ENCODE measurements around the gene CDH3. TPM values are rescaled to one million over a fixed set of nuclear protein-coding genes. Genes with fewer than 3 reads are reported as not detected.

Gene CDH3
- total and polyA plus RNA-seq, 2 of the 8 experiments (the other 6 are each of a cell fraction or from before 2014, with no cell fraction given): 146 to 171 TPM

DNA sequence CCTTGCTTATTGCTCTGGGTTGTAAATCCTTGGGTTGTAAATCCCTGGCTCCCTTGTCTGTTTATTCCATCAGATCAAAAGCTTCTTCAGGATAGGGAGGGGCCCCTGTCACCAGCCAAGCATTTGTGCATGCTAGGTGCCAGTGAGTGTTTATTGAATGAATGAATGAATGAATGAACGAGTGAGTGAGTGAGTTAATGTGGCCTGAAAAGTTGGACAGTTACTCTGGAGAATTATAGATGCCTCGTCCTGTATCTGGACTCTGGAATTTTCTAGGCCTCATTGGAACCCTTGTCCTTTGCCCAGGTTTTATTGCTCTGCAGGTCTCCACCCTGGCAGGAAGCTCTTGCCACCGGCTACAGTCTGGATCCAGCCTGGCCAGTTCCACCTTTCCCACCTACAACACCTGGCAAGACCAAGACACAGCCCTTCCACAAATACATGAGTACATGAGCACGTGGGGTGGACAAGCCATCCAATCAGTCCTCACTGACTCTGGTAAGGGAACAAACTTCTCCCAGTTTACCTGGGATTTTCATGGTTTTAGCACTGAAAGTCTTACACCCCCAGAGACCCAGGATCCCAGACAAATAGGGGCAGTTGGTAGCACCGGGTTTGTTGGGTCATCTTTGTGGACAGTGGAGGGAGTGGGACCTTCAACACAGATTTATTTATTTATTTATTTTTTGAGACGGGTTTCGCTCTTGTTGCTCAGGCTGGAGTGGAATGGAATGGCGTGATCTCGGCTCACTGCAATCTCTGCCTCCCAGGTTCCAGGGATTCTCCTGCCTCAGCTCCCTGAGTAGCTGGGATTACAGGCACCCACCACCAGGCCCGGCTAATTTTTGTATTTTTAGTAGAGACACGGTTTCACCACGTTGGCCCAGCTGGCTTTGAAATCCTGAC lies 77.3 kb downstream of the CDH3 start:
- H4K20me1 ChIP-seq (replicated peaks in 1 of 2; ENCODE audit: control insufficient read depth in 1 of 2, insufficient read depth in 2 of 2, low read length in 2 of 2): no peaks in the 10 kb centered on the region
- H3K79me1 ChIP-seq (ENCODE audit: low read depth, low read length): no peaks in the 10 kb centered on the region
- H3K27me3 ChIP-seq (replicated peaks in 1 of 4; ENCODE audit: control insufficient read depth in 3 of 4, extremely low read depth in 1 of 4, insufficient read depth in 3 of 4, low read length in 3 of 4): no peaks in the 10 kb centered on the region
- no peak overlapping the region for H3K27ac ChIP-seq (ENCODE audit: low read depth, low read length)
- H4K8ac ChIP-seq (ENCODE audit: extremely low read depth, insufficient read depth, low read length): no peak overlapping the region
- no peak overlapping the region for H2BK5ac ChIP-seq (ENCODE audit: low read depth, low read length)
- no peak overlapping the region for H3K23ac ChIP-seq (ENCODE audit: insufficient read length)
- H3K36me3 ChIP-seq (ENCODE audit: control insufficient read depth in 2 of 4, insufficient read depth in 4 of 4, low read length in 3 of 4): no peaks in the 10 kb centered on the region
- WGBS, 2 experiments (ENCODE audit: extremely low coverage in 1 of 2, insufficient coverage in 1 of 2, insufficient read length in 1 of 2, insufficient replicate concordance in 2 of 2, low coverage in 1 of 2, low lambda C conversion rate in 2 of 2, missing lambda C conversion rate in 1 of 2): 91% methylated on average over 12 of the region's 12 CpGs; no CpG with 5 or more reads in 1 of the 2 experiments
- no peak overlapping the region for H3K4ac ChIP-seq (replicated peaks; ENCODE audit: insufficient read length, low read depth, low read length)
- no peak overlapping the region for H3K18ac ChIP-seq (ENCODE audit: extremely low read depth, low read length)
- no peak overlapping the region for H3K4me3 ChIP-seq (ENCODE audit: extremely low read depth in 1 of 4, insufficient read depth in 2 of 4, low read depth in 3 of 4, low read length in 4 of 4)
- no peak for FAIRE-seq
- POLR2A ChIA-PET (ENCODE audit: partially characterized antibody): interaction anchor here (0.8 to 1.0 kb wide), 4 partner anchors 9 to 16 kb away, joined by 3 read pairs; partner anchors contain the start of gene CDH1
- H2AK5ac ChIP-seq (ENCODE audit: low read depth, low read length): no peak overlapping the region; the same call in 1 of the 2 replicates
- TF ChIP-seq SIN3A (conservative IDR thresholded peaks at IDR 0.05 in 1 of 2, IDR thresholded peaks at IDR 0.05 in 1 of 2; ENCODE audit: low read depth in 1 of 2, low read length in 2 of 2): no peak
- no peak overlapping the region for H2AFZ ChIP-seq (ENCODE audit: low read length)
- no peak overlapping the region for H3K14ac ChIP-seq (ENCODE audit: insufficient read length)
- CTCF ChIA-PET (ENCODE audit: partially characterized antibody): interaction anchor here (0.6 to 1.6 kb wide), 9 partner anchors 8 to 132 kb away, joined by 3 to 6 read pairs (median 4); no protein-coding TSS in a partner anchor
- H2BK20ac ChIP-seq (ENCODE audit: low read length): no peak overlapping the region
- H3K56ac ChIP-seq (replicated peaks; ENCODE audit: insufficient read length, low read depth, low read length): no peak overlapping the region
- DNase-seq (ENCODE audit: low read depth in 1 of 2, low spot score in 2 of 2): no peak
- no peak overlapping the region for H2BK12ac ChIP-seq (ENCODE audit: low read depth, low read length)
- no peak overlapping the region for H4K5ac ChIP-seq (ENCODE audit: insufficient read length, low read depth, low read length)
- no peak overlapping the region for H2BK15ac ChIP-seq (ENCODE audit: low read length)
- no peaks in the 10 kb centered on the region for H3K79me2 ChIP-seq (ENCODE audit: control insufficient read depth in 1 of 2, insufficient read depth in 2 of 2, low read length in 2 of 2)
- H3K4me1 ChIP-seq (replicated peaks in 1 of 4; ENCODE audit: control insufficient read depth in 3 of 4, insufficient read depth in 4 of 4, low read length in 3 of 4): no peaks in the 10 kb centered on the region
- H3K9me3 ChIP-seq (ENCODE audit: insufficient read depth in 2 of 2, low read depth in 1 of 2, low read length in 1 of 2): no peaks in the 10 kb centered on the region
- H4K91ac ChIP-seq (replicated peaks; ENCODE audit: insufficient read length, low read length): no peak overlapping the region
- no peaks in the 10 kb centered on the region for H3K23me2 ChIP-seq (ENCODE audit: low read depth, low read length)
- H3K9ac ChIP-seq (replicated peaks in 1 of 4; ENCODE audit: extremely low read depth in 1 of 4, low read depth in 3 of 4, low read length in 3 of 4): no peak overlapping the region
- no peak overlapping the region for H2BK120ac ChIP-seq (replicated peaks; ENCODE audit: low read depth, low read length)
- no peak overlapping the region for H3K4me2 ChIP-seq (ENCODE audit: insufficient read depth in 1 of 2, low read depth in 2 of 2, low read length in 2 of 2)
